NT2/D1 (cell line): ENCODE data around the gene LDLR.
"Not testable (repeated sequence)": the region's sequence is repeated elsewhere in the genome, so short reads cannot be mapped to it uniquely, and the experiment has no call there.

Experiments used
- DNase-seq: peaks from one replicate; pipeline ENCODE4 v3.0.0-alpha.2; 2011; ENCODE audit warnings: low read depth, low spot score
- H3K27me3 ChIP-seq: 2 replicates; pipeline ENCODE4 v1.6.0; 2011; ENCODE audit warnings: mild to moderate bottlenecking; ENCODE audit not compliant: insufficient read length, insufficient read depth
- H3K36me3 ChIP-seq: 2 replicates; pipeline ENCODE4 v1.6.1; 2011; ENCODE audit warnings: mild to moderate bottlenecking, low read length, mixed read lengths; ENCODE audit not compliant: insufficient read depth, insufficient read length
- H3K4me1 ChIP-seq: 2 replicates; pipeline ENCODE4 v1.5.1; 2011; ENCODE audit not compliant: insufficient read depth, insufficient read length
- H3K4me3 ChIP-seq: 2 replicates; pipeline ENCODE4 v1.5.1; 2011; ENCODE audit warnings: low read depth; ENCODE audit not compliant: insufficient read length
- H3K9ac ChIP-seq: 2 replicates; pipeline ENCODE4 v1.6.0; 2011; ENCODE audit warnings: low read depth; ENCODE audit not compliant: insufficient read length
- H3K9me3 ChIP-seq: 2 replicates; pipeline ENCODE4 v1.5.1; 2011; ENCODE audit warnings: mild to moderate bottlenecking, low read length; ENCODE audit not compliant: insufficient read depth
- SUZ12 ChIP-seq: IDR thresholded peaks from 2 replicates; pipeline ENCODE4 v1.6.1; 2011; ENCODE audit not compliant: insufficient read length, insufficient read depth; ENCODE audit errors: extremely low read depth
- YY1 ChIP-seq: IDR thresholded peaks from 2 replicates; pipeline ENCODE4 v1.6.1; 2011; ENCODE audit not compliant: insufficient read length, insufficient read depth
- ZNF274 ChIP-seq: IDR thresholded peaks from 2 replicates; pipeline ENCODE4 v1.6.1; 2011; ENCODE audit warnings: mild to moderate bottlenecking, low read depth, low read length

Gene LDLR

DNA sequence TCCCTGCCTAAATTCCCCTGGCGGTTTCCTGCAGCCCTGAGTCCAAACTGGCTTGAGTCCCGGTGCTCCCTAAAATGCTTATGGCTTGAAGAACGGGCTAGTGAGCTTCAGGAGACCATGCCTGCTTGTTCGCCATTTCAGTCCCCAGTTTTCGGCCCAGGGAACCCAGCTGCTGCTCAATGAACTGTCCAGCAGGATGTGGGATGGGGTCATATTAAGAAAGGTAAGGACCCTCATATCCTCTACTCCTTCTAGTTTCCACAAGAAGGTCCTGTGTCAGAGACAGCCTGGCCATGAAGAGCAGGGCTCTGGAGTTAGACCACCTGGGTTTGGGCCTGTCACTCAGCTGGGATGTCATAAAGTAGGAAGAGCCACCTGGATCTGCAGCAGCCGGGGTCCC lies 83.3 kb downstream of the LDLR start:
- Histone ChIP-seq H3K36me3 (peaks cover 77% of the 10 kb centered on the region), H3K4me1 (no peaks in the 10 kb centered on the region), H3K9ac (no peak overlapping the region), H3K9me3 (no peaks in the 10 kb centered on the region), H3K27me3 (no peaks in the 10 kb centered on the region), H3K4me3 (no peak overlapping the region)
- no peak for TF ChIP-seq ZNF274
- TF ChIP-seq YY1: no peak
- TF ChIP-seq SUZ12: no peak
- DNase-seq: no peak

DNA sequence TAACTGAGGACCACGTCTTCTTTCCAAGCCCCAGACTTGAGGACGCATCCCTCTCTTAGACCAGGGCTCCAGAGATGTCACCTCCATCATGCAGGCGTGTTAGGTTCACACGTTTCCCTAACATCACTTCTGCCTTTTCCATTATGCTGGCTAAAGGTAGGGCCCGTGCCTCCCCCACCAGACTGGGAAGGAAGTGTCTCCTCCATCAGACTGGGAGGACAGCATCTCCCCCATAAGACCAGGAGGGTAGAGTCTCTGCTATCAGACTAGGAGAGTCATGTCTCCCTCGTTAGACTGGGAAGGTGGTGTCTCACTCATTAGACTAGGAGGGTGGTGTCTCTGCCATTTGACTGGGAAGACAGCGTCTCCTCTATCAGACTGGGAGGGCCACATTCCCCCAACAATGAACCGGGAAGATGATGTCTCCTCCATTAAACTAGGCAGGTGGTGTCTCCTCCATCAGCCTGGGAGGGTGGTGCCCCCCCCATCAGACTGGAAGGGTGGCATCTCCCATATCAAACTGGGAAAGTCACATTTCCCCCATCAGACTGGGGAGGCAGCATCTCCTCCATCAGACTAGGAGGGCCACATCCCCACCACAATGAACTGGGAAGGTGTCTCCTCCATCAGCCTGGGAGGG lies 84.4 kb downstream of the LDLR start:
- TF ChIP-seq SUZ12 (no peak), ZNF274 (no peak), YY1 (no peak)
- Histone ChIP-seq H3K9ac (no peak overlapping the region), H3K4me1 (no peaks in the 10 kb centered on the region), H3K36me3 (peaks cover 76% of the 10 kb centered on the region), H3K27me3 (no peaks in the 10 kb centered on the region), H3K4me3 (no peak overlapping the region), H3K9me3 (no peaks in the 10 kb centered on the region)
- DNase-seq: no peak

DNA sequence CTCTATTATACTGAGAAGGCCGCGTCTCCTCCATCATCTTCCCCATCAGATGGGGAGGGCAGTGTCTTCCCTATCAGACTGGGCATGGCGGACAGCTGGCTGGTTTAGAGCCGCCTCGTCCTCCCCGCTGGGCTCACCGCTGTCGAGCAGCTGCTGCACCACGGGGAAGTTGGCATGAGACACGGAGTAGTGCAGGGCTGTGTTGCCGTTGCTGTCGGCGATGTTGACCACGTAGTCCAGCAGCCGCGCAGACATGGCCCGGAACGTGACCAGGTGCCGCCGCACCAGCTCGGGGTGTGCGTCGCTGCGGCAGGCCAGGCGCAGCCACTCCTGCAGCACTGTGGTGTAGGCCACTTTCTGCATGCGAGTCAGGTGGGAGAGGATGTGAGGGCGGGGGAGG lies 85.1 kb downstream of the LDLR start:
- no peak overlapping the region for H3K4me3 ChIP-seq
- peaks cover 76% of the 10 kb centered on the region for H3K36me3 ChIP-seq
- no peaks in the 10 kb centered on the region for H3K4me1 ChIP-seq
- TF ChIP-seq ZNF274 (no peak), SUZ12 (no peak), YY1 (no peak)
- H3K9me3 ChIP-seq: no peaks in the 10 kb centered on the region
- no peaks in the 10 kb centered on the region for H3K27me3 ChIP-seq
- DNase-seq: no peak
- H3K9ac ChIP-seq: no peak overlapping the region

DNA sequence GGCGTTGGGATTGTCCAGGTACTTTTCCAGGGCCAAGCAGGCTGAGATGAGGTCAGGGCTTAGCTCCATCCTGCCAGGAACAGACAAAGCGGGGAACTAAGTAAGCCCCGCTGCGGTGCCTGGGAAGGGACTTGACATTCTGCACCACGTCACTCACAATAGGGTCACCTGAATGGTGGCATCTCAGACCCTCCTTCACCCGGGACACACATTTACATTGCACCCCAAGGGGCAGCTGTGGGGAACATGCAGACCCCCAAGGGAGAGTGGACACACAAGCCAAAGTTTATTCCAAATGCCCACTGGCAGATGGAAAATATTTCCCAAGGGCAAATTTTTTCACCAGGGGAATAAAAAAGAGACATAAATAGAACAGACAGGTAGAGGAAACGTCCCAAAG lies 86.7 kb downstream of the LDLR start:
- TF ChIP-seq ZNF274: no peak
- TF ChIP-seq YY1: no peak
- no peak for TF ChIP-seq SUZ12
- Histone ChIP-seq H3K27me3 (no peaks in the 10 kb centered on the region), H3K36me3 (peaks cover 64% of the 10 kb centered on the region), H3K4me1 (peaks cover 3% of the 10 kb centered on the region), H3K9me3 (no peaks in the 10 kb centered on the region), H3K4me3 (no peak overlapping the region), H3K9ac (no peak overlapping the region)
- no peak for DNase-seq

DNA sequence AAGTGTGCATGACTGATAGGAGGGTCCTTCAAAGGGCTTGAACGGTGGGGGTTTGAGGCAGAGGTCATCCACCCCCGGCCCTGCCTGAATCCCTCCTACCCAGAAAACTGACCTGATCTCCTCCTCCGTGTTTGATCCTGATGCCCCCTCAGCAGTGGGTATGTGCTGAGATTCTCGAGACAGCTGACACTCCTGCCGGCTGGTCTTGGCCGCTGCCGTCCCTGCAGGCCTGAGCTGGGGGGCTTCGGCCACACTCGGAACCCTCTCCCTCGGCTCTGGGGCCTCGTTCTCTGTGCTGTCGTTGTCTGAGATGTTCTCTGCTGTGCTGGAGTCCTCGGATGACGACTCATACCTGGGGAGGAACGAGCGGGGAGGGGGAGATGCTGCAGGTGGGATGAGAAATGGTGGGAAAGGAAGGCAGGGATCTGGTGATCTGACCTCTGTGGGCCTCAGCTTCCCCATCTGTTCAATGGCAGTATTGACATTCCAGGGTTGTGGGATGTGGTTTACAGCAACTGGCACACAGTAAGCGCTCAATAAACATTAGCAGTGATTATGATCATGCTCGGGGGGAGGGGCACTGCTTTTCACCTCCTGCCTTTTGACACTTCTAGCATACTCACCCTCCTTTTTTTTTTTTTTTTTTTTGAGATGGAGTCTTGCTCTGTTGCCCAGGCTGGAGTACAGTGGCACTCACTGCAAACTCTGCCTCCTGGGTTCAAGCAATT lies 87.4 kb downstream of the LDLR start:
- Histone ChIP-seq H3K27me3 (no peaks in the 10 kb centered on the region), H3K4me1 (peaks cover 3% of the 10 kb centered on the region), H3K4me3 (no peak overlapping the region), H3K9me3 (no peaks in the 10 kb centered on the region), H3K36me3 (peaks cover 62% of the 10 kb centered on the region), H3K9ac (no peak overlapping the region)
- DNase-seq: no peak
- TF ChIP-seq ZNF274: no peak
- no peak for TF ChIP-seq SUZ12
- no peak for TF ChIP-seq YY1

DNA sequence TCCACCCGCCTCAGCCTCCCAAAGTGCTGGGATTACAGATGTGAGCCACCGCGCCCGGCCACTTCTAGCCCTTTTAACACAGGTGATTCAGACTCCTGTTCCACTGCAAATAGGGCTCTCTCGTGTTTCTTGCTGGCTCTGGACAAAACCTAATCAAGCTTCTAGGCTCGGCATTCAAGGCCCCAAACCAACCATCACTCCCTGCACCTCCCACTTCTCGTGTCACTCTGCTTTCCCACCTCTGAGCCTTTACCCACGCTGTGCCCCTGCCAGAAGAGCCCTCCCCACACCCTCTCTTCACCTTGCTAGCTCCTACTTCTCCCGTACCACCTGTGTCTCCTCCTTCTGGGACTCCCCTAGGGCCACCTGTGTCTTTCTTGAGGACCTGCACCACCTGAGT lies 88.3 kb downstream of the LDLR start:
- Histone ChIP-seq H3K9ac (no peak overlapping the region), H3K4me3 (no peak overlapping the region), H3K9me3 (no peaks in the 10 kb centered on the region), H3K36me3 (peaks cover 57% of the 10 kb centered on the region), H3K4me1 (peaks cover 3% of the 10 kb centered on the region), H3K27me3 (no peaks in the 10 kb centered on the region)
- no peak for DNase-seq
- TF ChIP-seq ZNF274: no peak
- no peak for TF ChIP-seq YY1
- TF ChIP-seq SUZ12: no peak

DNA sequence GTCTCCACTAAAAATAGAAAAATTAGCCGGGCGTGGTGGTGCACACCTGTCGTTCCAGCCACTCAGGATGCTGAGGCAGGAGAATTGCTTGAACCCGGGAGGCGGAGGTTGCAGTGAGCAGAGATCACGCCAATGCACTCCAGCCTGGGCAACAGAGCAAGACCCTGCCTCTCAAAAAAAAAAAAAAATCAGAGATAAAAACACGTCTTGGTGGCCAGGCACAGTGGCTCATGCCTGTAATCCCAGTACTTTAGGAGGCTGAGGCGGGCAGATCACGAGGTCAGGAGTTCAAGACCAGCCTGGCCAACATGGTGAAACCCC lies 89.8 kb downstream of the LDLR start:
- H3K9me3 ChIP-seq, H3K27me3 ChIP-seq, H3K9ac ChIP-seq, H3K4me3 ChIP-seq, DNase-seq, H3K4me1 ChIP-seq: not testable (repeated sequence)
- peaks cover 46% of the 10 kb centered on the region for H3K36me3 ChIP-seq
